ENCODE results near the gene C5orf47. TPM values are rescaled to one million over a fixed set of nuclear protein-coding genes. Genes with fewer than 3 reads are reported as not detected.

The C5orf47 gene
- total and polyA plus RNA-seq, 2 of the 4 experiments (the other 2 are of a cell fraction) = not detected

- intact Hi-C loops (cut with micrococcal nuclease) = no loop called here
- CTCF ChIA-PET = interaction anchor here (1.4 kb wide), 1 partner anchor 365 kb away, joined by 4 read pairs; no protein-coding TSS in a partner anchor
Measured at GRCh38 chr5:173981185-173981761, 7.7 kb upstream of the C5orf47 start.

More at GRCh38 chr5:173981185-173981761, 7.7 kb upstream of the C5orf47 start:
- Histone ChIP-seq H4K8ac (ENCODE audit: low read depth in 2 of 2, low read length in 2 of 2) (no peak overlapping the region), H2BK5ac (ENCODE audit: low read depth, low read length, poor library complexity, severe bottlenecking) (no peak overlapping the region), H3K79me1 (ENCODE audit: low read depth in 1 of 2, low read length in 2 of 2) (no peaks in the 10 kb centered on the region), H3K9me3 (ENCODE audit: control insufficient read depth, insufficient read depth, low read length) (0 out of 2 replicates have a peak, but pooled peaks cover 3% of the 10 kb centered on the region), H2BK120ac (ENCODE audit: low read depth, low read length) (no peak overlapping the region), H3K36me3 (ENCODE audit: control insufficient read depth, insufficient read depth, low read length) (no peaks in the 10 kb centered on the region), H4K20me1 (ENCODE audit: insufficient read depth, low read length) (no peaks in the 10 kb centered on the region), H2AK9ac (replicated peaks; ENCODE audit: low read depth, low read length, poor library complexity) (no peak overlapping the region), H3K23ac (ENCODE audit: low read depth, low read length) (no peak overlapping the region), H3K27ac (ENCODE audit: insufficient read depth, low read length) (no peak overlapping the region), H3K4me2 (ENCODE audit: low read depth, low read length) (no peak overlapping the region), H2AK5ac (ENCODE audit: low read depth, low read length) (no peak overlapping the region), H2AFZ (replicated peaks; ENCODE audit: low read length, poor library complexity) (no peak overlapping the region), H3K18ac (ENCODE audit: low read depth, low read length) (no peak overlapping the region), H3K56ac (ENCODE audit: extremely low read depth, insufficient read depth, low read length) (no peak overlapping the region), H3K4me1 (ENCODE audit: control insufficient read depth, insufficient read depth, low read length) (no peaks in the 10 kb centered on the region), H3K4ac (ENCODE audit: low read depth, low read length) (no peak overlapping the region), H2BK20ac (ENCODE audit: low read depth, low read length) (no peak overlapping the region), H3K14ac (replicated peaks; ENCODE audit: low read depth, low read length) (no peak overlapping the region), H4K5ac (ENCODE audit: low read depth, low read length) (no peak overlapping the region), H3K4me3 (ENCODE audit: insufficient read depth, low read depth, low read length) (no peak overlapping the region), H4K91ac (ENCODE audit: insufficient read depth, low read depth, low read length) (no peak overlapping the region), H3K27me3 (ENCODE audit: control insufficient read depth, insufficient read depth, low read length) (peaks cover 12% of the 10 kb centered on the region), H2BK15ac (ENCODE audit: low read depth, low read length) (no peak overlapping the region), H3K9ac (ENCODE audit: low read depth, low read length) (no peak overlapping the region), H3K9me1 (ENCODE audit: insufficient read depth, low read length) (no peaks in the 10 kb centered on the region)
- DNase-seq (no peak), ATAC-seq (ENCODE audit: low read depth) (no peak)
- no CpG with 5 or more reads among the region's 5 CpGs for WGBS, 2 experiments (ENCODE audit: extremely low coverage in 2 of 2, insufficient read length in 1 of 2)
- BruUV-seq (replicated peaks) = no TSS peak
- POLR2A ChIA-PET (ENCODE audit: unreplicated experiment) = no interaction called here
- in situ Hi-C loops (cut with MboI; ENCODE audit: low sequenced_read_pairs) (no loop called here), dilution Hi-C loops (cut with HindIII; ENCODE audit: low sequenced_read_pairs, unreplicated experiment) (no loop called here)
- TF ChIP-seq POLR2A (IDR thresholded peaks at IDR 0.05; ENCODE audit: low read depth, low read length) (no peak), MAFK (IDR thresholded peaks at IDR 0.05; ENCODE audit: low read depth, low read length) (no peak), MXI1 (IDR thresholded peaks at IDR 0.05; ENCODE audit: borderline replicate concordance, low read depth, low read length) (no peak), CEBPB (IDR thresholded peaks at IDR 0.05; ENCODE audit: low read depth, low read length) (no peak), CHD1 (IDR thresholded peaks at IDR 0.05; ENCODE audit: low read depth, low read length) (no peak), BHLHE40 (IDR thresholded peaks at IDR 0.05; ENCODE audit: low read depth, low read length) (no peak), FOS (IDR thresholded peaks at IDR 0.05; ENCODE audit: low read depth, low read length) (no peak), CTCF (conservative IDR thresholded peaks at IDR 0.05; ENCODE audit: low read depth, low read length) (no peak), RAD21 (IDR thresholded peaks at IDR 0.05; ENCODE audit: low read length) (no peak)
- TF ChIP-seq, protein P1, sequence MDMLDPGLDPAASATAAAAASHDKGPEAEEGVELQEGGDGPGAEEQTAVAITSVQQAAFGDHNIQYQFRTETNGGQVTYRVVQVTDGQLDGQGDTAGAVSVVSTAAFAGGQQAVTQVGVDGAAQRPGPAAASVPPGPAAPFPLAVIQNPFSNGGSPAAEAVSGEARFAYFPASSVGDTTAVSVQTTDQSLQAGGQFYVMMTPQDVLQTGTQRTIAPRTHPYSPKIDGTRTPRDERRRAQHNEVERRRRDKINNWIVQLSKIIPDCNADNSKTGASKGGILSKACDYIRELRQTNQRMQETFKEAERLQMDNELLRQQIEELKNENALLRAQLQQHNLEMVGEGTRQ (IDR thresholded peaks at IDR 0.05; ENCODE audit: low read depth, low read length) = no peak

Measured in IMR-90 (cell line).